Esophagus muscularis mucosa (tissue), 4 donors: ENCODE measurements around the gene GALC.

Source experiments
- CTCF ChIP-seq, 3 experiments: fragments of 200-600 bp in 2 of 3; fragments of 450-650 bp in 1 of 3; sonication (generic) in 2 of 3; IDR thresholded peaks; one replicate each; pipeline ENCODE4 v1.5.1; 2017 to 2019; ENCODE audit warnings: antibody characterized with exemption in 3 of 3, mild to moderate bottlenecking in 2 of 3, moderate library complexity in 1 of 3
- EP300 ChIP-seq: sonication (generic); formaldehyde crosslinking; IDR thresholded peaks from one replicate; pipeline ENCODE4 v1.6.1; 2017; ENCODE audit warnings: antibody characterized with exemption
- POLR2A ChIP-seq: fragments of 450-650 bp; IDR thresholded peaks from one replicate; pipeline ENCODE4 v1.6.1; 2017; ENCODE audit warnings: antibody characterized with exemption, moderate library complexity, mild to moderate bottlenecking, low read depth

DNA sequence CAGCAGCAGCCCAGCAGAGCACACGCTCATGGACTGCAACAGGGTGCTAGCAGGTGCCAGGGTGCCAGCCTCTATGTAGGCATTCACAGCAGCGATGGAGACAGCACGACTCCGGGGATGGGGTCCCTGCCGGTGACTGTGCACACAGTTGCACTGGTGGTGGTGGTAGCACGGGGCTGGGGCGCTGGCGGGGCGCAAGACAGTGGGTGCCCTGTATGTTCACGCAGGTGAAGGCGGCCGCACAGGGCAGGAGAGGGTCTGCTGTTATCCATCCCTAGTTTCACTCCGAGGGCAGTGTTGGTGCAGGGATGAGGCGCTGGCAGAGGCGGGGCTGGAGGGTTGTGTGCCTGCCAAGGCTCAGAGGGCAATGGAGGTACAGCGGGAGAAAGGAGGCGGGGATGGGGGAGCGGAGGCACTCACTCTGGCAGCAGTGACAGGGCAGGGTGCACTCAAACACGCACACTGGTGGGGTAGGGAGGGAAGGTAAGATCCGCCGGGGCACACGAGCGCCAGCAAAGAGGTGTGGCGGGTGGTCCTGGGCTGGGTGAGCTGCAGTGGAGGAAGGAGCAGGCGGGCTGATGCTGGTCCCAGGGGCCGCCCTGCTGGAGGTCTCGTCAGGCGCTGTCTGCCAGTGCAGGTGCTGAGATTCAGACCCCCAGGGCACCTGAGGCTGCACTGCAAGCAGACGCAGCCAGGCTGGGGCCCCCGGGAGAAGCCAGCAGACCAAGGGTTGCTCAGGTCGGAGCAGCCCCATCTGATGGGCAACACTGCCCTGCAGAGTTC, 76.7 kb downstream of the GALC start:
- TF ChIP-seq EP300, result no peak
- no peak for TF ChIP-seq CTCF (IDR thresholded peaks at IDR 0.05)
- TF ChIP-seq POLR2A, result no peak
